K562 (cell line): ENCODE measurements around the gene RBM4B. TPM values are rescaled to one million over a fixed set of nuclear protein-coding genes. Genes with fewer than 3 reads are reported as not detected.

Source experiments
- ARID1B ChIP-seq: fragments of 450-650 bp; IDR thresholded peaks from 2 replicates; pipeline ENCODE4 v1.6.1; 2016; ENCODE audit warnings: antibody characterized with exemption, mild to moderate bottlenecking, inconsistent platforms
- ATF7 ChIP-seq: fragments of 450-650 bp; IDR thresholded peaks from 2 replicates; pipeline ENCODE4 v1.7.1; 2014; ENCODE audit warnings: mild to moderate bottlenecking, moderate library complexity
- CBFA2T3 ChIP-seq: fragments of 450-650 bp; IDR thresholded peaks from 2 replicates; pipeline ENCODE4 v1.6.1; 2017
- CBX8 ChIP-seq: fragments of 200-600 bp; sonication (generic); IDR thresholded peaks from 2 replicates; pipeline ENCODE4 v1.6.1; 2012; ENCODE audit warnings: borderline replicate concordance, mixed run types, low read depth, mild to moderate bottlenecking, moderate library complexity, mixed read lengths, low read length, control low read depth, inconsistent platforms; ENCODE audit not compliant: poor library complexity, severe bottlenecking; ENCODE audit errors: extremely low read depth
- CHCHD3 ChIP-seq: fragments of 250-450 bp; sonication (Bioruptor Pico); IDR thresholded peaks from 2 replicates; pipeline ENCODE4 v2.1.2; 2022; ENCODE audit warnings: mild to moderate bottlenecking
- COPS2 ChIP-seq: fragments of 450-650 bp; conservative IDR thresholded peaks from 2 replicates; pipeline ENCODE4 v1.6.1; 2016; ENCODE audit warnings: mild to moderate bottlenecking, moderate library complexity
- ERF ChIP-seq: fragments of 450-650 bp; formaldehyde crosslinking; IDR thresholded peaks from 2 replicates; pipeline ENCODE4 v1.4.0; 2020; ENCODE audit warnings: mild to moderate bottlenecking, mixed read lengths
- HDAC1 ChIP-seq, 2 experiments: fragments of 450-650 bp; IDR thresholded peaks; 2 replicates each; pipeline ENCODE4 v1.6.1; 2016 to 2017; ENCODE audit warnings: inconsistent platforms in 1 of 2, mild to moderate bottlenecking in 1 of 2, moderate library complexity in 1 of 2
- HOXB6 ChIP-seq: fragments of 250-450 bp; sonication (Bioruptor Pico); IDR thresholded peaks from 2 replicates; pipeline ENCODE4 v1.5.1; 2022; ENCODE audit warnings: mild to moderate bottlenecking, borderline replicate concordance
- KAT2B ChIP-seq: IDR thresholded peaks from one replicate; pipeline ENCODE4 v1.6.1; 2012; ENCODE audit warnings: low read depth, mild to moderate bottlenecking, control low read depth, inconsistent platforms, low read length, moderate library complexity
- KDM4B ChIP-seq, 2 experiments: fragments of 450-650 bp in 1 of 2; sonication (generic) in 1 of 2; IDR thresholded peaks; 2 replicates each; pipeline ENCODE4 v1.6.1; 2016 to 2017; ENCODE audit warnings: borderline replicate concordance in 2 of 2, antibody characterized with exemption in 1 of 2, low read depth in 1 of 2, mild to moderate bottlenecking in 1 of 2
- MAFG ChIP-seq: fragments of 450-650 bp; conservative IDR thresholded peaks from 2 replicates; pipeline ENCODE4 v1.6.1; 2016; ENCODE audit warnings: missing genetic modification characterization, missing compliant biosample characterization
- MEF2A ChIP-seq: IDR thresholded peaks from 2 replicates; pipeline ENCODE4 v1.6.1; 2011; ENCODE audit warnings: low read depth, mild to moderate bottlenecking, low read length, moderate library complexity; ENCODE audit not compliant: control insufficient read depth
- MNT ChIP-seq, 2 experiments: fragments of 450-650 bp; conservative IDR thresholded peaks; 2 replicates each; pipeline ENCODE4 v1.6.1; 2017; ENCODE audit warnings: mild to moderate bottlenecking in 2 of 2, moderate library complexity in 2 of 2
- NR1H2 ChIP-seq: sonication (generic); formaldehyde crosslinking; IDR thresholded peaks from 2 replicates; pipeline ENCODE4 v1.4.0; 2020; ENCODE audit warnings: mild to moderate bottlenecking, missing genetic modification reagents
- OTX1 ChIP-seq: fragments of 450-650 bp; formaldehyde crosslinking; IDR thresholded peaks from 2 replicates; pipeline ENCODE4 v1.4.0; 2022; ENCODE audit warnings: mild to moderate bottlenecking
- PHB ChIP-seq: fragments of 250-450 bp; sonication (Bioruptor Pico); IDR thresholded peaks from 2 replicates; pipeline ENCODE4 v1.5.0; 2021
- POLR2AphosphoS5 ChIP-seq: IDR thresholded peaks from 2 replicates; pipeline ENCODE4 v1.6.1; 2011; ENCODE audit warnings: mild to moderate bottlenecking, low read depth, low read length, moderate library complexity; ENCODE audit not compliant: control insufficient read depth, insufficient read depth
- POLR2B ChIP-seq: fragments of 450-650 bp; IDR thresholded peaks from 2 replicates; pipeline ENCODE4 v1.6.1; 2018; ENCODE audit warnings: low read depth; ENCODE audit not compliant: partially characterized antibody
- SAFB ChIP-seq: fragments of 200-400 bp; formaldehyde crosslinking; IDR thresholded peaks from 2 replicates; pipeline ENCODE4 v1.6.1; 2017; ENCODE audit warnings: low read depth, low read length, borderline replicate concordance
- SETDB1 ChIP-seq: IDR thresholded peaks from one replicate; pipeline ENCODE4 v1.6.1; 2012; ENCODE audit warnings: low read length, control low read depth, inconsistent platforms
- SMAD3 ChIP-seq: fragments of 450-650 bp; formaldehyde crosslinking; conservative IDR thresholded peaks from 2 replicates; pipeline ENCODE4 v1.4.0; 2020; ENCODE audit warnings: mild to moderate bottlenecking
- TAL1 ChIP-seq: fragments of 450-650 bp; IDR thresholded peaks from 2 replicates; pipeline ENCODE4 v1.6.1; 2016; ENCODE audit warnings: mild to moderate bottlenecking
- TARDBP ChIP-seq: fragments of 450-650 bp; IDR thresholded peaks from 2 replicates; pipeline ENCODE4 v1.6.1; 2016
- TCF3 ChIP-seq: sonication (generic); formaldehyde crosslinking; IDR thresholded peaks from 2 replicates; pipeline ENCODE4 v1.4.0; 2020; ENCODE audit warnings: mild to moderate bottlenecking, missing genetic modification reagents
- TCFL5 ChIP-seq: fragments of 250-450 bp; sonication (Bioruptor Pico); conservative IDR thresholded peaks from 2 replicates; pipeline ENCODE4 v1.6.1; 2021; ENCODE audit warnings: mild to moderate bottlenecking, moderate library complexity, matching md5 sums
- TOE1 ChIP-seq, 2 experiments: fragments of 450-650 bp in 1 of 2; sonication (generic) in 1 of 2; formaldehyde crosslinking in 1 of 2; IDR thresholded peaks; 2 replicates each; pipeline versions ENCODE4 v1.7.1 to v1.8.0; 2016 to 2022; ENCODE audit warnings: borderline replicate concordance in 2 of 2, mild to moderate bottlenecking in 2 of 2, antibody characterized with exemption in 1 of 2, inconsistent platforms in 1 of 2, low read depth in 1 of 2, missing genetic modification reagents in 1 of 2, moderate library complexity in 1 of 2
- ZBED1 ChIP-seq: IDR thresholded peaks from 2 replicates; pipeline ENCODE4 v1.6.1; 2014
- ZEB2 ChIP-seq: fragments of 450-650 bp; IDR thresholded peaks from 2 replicates; pipeline ENCODE4 v1.6.1; 2016
- ZNF311 ChIP-seq: fragments of 250-450 bp; sonication (Bioruptor Pico); IDR thresholded peaks from 2 replicates; pipeline ENCODE4 v1.4.0; 2020; ENCODE audit warnings: mild to moderate bottlenecking, moderate library complexity
- ZNF316 ChIP-seq: fragments of 450-650 bp; IDR thresholded peaks from 2 replicates; pipeline ENCODE4 v1.6.1; 2016
- ZNF507 ChIP-seq: conservative IDR thresholded peaks from 2 replicates; pipeline ENCODE4 v1.6.1; 2017; ENCODE audit warnings: missing genetic modification characterization, missing compliant biosample characterization
- ZSCAN29 ChIP-seq: fragments of 450-650 bp; IDR thresholded peaks from 2 replicates; pipeline ENCODE4 v1.6.1; 2017
- polyA plus RNA-seq, 8 experiments: library from polyadenylated mRNA; depleted of rRNA in 4 of 8; stranded (reverse) in 5 of 8; unstranded in 3 of 8; fragments of >200 nt; fragmentation: Nextera tagmentation in 2 of 8; fragmentation: Illumina TruSeq in 1 of 8; extraction: Ambion mirVana in 2 of 8; extraction: Trizol in 1 of 8; gene quantifications; 2 replicates each; pipeline versions ENCODE4 v1.2.1 to v1.2.3, GENCODE V29; 2011 to 2014; ENCODE audit warnings: inconsistent platforms in 1 of 8, missing spikeins in 1 of 8
- total RNA-seq, 7 experiments: library from RNA; depleted of rRNA in 6 of 7; stranded (reverse); fragments of >200 nt in 6 of 7; fragmentation: Illumina TruSeq in 2 of 7; extraction: Trizol in 2 of 7; gene quantifications; 2 replicates each; pipeline versions ENCODE4 v1.2.1 to v1.2.3, GENCODE V29; 2011 to 2021; ENCODE audit warnings: low replicate concordance in 1 of 7
- TF ChIP-seq, protein P1 (sequence below): fragments of 250-450 bp; sonication (Bioruptor Pico); IDR thresholded peaks from 2 replicates; pipeline ENCODE4 v1.9.0; 2021; ENCODE audit warnings: mild to moderate bottlenecking

The RBM4B gene
- total and polyA plus RNA-seq, 9 of the 15 experiments (the other 6 are each of a cell fraction or from before 2014, with no cell fraction given): 14.6 to 39.9 (median 23.3) TPM

DNA sequence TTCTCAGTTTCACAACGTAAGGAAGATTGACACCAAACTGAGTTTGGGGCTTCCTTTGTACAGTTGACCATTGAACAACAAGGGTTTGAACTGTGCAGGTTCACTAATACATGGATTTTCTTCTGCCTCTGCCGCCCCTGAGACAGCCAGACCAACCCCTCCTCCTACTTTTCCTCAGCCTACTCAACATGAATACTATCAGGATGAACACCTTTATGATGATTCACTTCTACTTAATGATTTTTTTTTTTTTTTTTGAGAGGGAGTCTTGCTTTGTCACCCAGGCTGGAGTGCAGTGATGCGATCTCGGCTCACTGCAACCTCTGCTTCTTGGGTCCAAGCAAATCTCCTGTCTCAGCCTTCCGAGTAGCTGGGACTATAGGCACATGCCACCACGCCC is 24.6 kb downstream of the RBM4B start (continued):
- TF ChIP-seq MNT (conservative IDR thresholded peaks at IDR 0.05) (no peak), ZEB2 (no peak; the same call in 1 of the 2 replicates), SETDB1 (no peak), POLR2B (no peak), POLR2AphosphoS5 (0 out of 2 replicates have a peak, but pooled peaks have one; percentile 13), CBFA2T3 (peak; percentile 84), COPS2 (no peak), TARDBP (no peak), NR1H2 (CRISPR knock-in tag) (no peak), MAFG (peak; percentile 60), TAL1 (peak; percentile 59), ZNF507 (tag) (no peak), PHB (CRISPR knock-in tag) (no peak), ZNF316 (peak; percentile 77), CHCHD3 (CRISPR knock-in tag) (no peak), ATF7 (no peak), TOE1 (IDR thresholded peaks at IDR 0.05; ENCODE audit: borderline replicate concordance) (no peak), TOE1 (CRISPR knock-in tag; IDR thresholded peaks at IDR 0.05; ENCODE audit: borderline replicate concordance, low read depth) (no peak), HOXB6 (CRISPR knock-in tag) (no peak), ZNF311 (no peak), CBX8 (no peak), ZBED1 (no peak), ERF (CRISPR knock-in tag) (no peak), KAT2B (no peak), SAFB (no peak), TCFL5 (CRISPR knock-in tag) (no peak), OTX1 (CRISPR knock-in tag) (no peak), HDAC1 (IDR thresholded peaks at IDR 0.05) (no peak), SMAD3 (CRISPR knock-in tag) (no peak), ZSCAN29 (no peak), ARID1B (peak; percentile 86), KDM4B (IDR thresholded peaks at IDR 0.05; ENCODE audit: borderline replicate concordance in 2 of 2, low read depth in 1 of 2) (no peak), MEF2A (no peak), TCF3 (CRISPR knock-in tag) (peak; percentile 62; the same call in 1 of the 2 replicates)
- TF ChIP-seq, protein P1, sequence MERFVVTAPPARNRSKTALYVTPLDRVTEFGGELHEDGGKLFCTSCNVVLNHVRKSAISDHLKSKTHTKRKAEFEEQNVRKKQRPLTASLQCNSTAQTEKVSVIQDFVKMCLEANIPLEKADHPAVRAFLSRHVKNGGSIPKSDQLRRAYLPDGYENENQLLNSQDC (CRISPR knock-in tag): no peak
